Measurements from ENCODE around the gene SORCS1. TPM values are rescaled to one million over a fixed set of nuclear protein-coding genes. Genes with fewer than 3 reads are reported as not detected.
"Not testable (repeated sequence)": the region's sequence is repeated elsewhere in the genome, so short reads cannot be mapped to it uniquely, and the experiment has no call there.

SORCS1 gene
- total RNA-seq, 1 donor from 2014 or later, result 1.7 TPM

DNA sequence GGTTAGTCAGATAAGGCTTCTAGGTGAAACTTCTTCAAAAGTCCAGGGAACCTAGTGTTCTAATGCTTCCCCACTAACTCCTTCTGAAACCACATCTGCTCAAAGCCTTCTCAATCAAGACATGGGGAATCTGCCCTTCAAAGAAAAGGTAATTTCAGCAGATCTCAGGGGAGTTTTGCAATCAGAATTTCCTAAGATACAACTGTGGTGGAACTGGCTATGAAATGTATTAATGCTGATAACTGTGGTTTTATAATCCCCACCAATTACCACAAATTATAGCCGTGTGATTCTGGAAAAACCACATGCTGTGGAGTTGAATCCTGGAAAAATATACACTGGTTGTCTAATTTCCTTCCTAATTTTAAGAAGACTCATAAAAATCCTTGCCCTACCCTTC, 233.8 kb downstream of the SORCS1 start:
- ATAC-seq (ENCODE audit: poor library complexity) (no peak), DNase-seq (no peak)
- intact Hi-C loops (cut with DNase I), result no loop called here

DNA sequence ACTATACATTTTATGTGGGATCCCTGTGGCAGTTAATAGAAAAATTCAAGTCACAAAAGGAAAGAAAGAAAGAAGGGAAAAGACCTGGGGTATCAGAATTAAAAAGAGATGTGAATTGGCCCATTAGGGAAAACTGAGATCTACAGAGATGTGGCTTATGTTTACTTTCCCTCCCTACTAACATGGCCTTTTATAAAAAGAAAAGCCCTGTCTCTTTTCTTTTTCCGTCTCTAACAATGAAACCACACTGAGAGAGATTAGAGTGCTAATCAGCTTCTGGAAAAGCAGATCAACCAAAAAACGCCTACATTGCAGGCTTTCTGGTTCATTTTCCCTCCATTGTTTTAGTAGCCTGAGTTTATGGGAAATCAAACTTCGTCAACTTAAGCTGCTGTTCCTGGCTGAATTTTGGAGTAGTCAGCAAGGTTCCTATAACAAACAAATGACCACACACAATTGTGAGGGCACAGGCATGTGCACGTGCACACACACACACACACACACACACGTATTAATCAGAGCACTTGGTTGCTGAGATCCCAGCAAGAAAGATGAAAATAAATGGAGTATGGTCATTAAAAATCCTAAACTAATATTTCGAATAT, 235.1 kb downstream of the SORCS1 start:
- intact Hi-C loops (cut with DNase I), result no loop called here
- DNase-seq (no peak), ATAC-seq (ENCODE audit: poor library complexity) (no peak)

DNA sequence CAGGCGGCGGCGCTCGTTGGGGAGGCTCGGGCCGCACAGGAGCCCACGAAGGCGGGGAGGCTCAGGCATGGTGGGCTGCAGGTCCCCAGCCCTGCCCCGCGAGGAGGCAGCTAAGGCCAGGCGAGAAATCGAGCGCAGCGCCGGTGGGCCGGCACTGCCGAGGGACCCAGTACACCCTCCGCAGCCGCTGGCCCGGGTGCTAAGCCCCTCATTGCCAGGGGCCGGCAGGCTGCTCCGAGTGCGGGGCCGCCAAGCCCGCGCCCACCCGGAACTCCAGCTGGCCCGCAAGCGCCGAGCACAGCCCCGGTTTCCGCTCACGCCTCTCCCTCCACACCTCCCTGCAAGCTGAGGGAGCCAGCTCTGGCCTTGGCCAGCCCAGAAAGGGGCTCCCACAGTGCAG, 236.4 kb downstream of the SORCS1 start:
- intact Hi-C loops (cut with DNase I); DNase-seq; ATAC-seq (ENCODE audit: poor library complexity): not testable (repeated sequence)

DNA sequence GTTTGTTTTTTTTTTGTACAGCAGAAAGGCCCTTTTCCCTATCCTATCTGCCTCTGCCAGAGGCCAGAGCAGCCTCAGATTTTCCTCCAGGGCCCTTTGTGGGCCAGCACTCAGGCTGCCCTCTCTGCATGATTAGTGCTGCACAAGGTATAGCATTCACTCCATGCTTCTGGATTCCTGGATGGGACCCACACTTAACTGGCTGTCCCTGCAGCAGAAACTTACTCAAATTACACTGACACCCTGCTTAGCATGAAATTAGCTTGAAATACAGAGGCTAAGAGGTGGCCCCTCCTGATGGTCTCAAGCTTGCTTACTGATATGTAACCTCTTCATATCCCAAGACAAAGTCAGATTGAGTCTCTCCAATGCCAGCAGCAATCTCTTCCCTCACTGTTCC, 239.3 kb downstream of the SORCS1 start:
- intact Hi-C loops (cut with DNase I), result no loop called here
- DNase-seq, result no peak
- no peak for ATAC-seq (ENCODE audit: poor library complexity)

DNA sequence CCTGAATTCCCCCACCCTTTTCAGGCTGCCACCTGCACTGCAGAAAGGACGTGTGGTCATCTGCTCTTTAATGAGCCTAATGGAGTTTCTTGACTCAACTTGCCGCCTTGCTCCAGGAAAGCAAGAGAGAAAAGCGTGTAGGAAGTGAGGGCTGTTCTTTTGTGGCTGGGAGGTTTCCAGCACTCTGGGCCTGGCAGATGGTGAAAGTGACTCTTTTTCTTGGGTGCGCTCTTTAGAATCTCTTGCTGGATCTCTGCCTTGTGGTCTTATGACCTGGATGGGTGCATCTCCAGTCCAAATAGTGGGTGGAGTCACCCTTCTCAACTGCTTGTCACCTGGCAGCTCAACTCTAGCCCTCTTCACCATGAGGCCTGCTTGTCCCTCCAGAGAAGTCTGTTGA, 244.0 kb downstream of the SORCS1 start:
- intact Hi-C loops (cut with DNase I), result no loop called here
- ATAC-seq (ENCODE audit: poor library complexity) (no peak), DNase-seq (no peak)

DNA sequence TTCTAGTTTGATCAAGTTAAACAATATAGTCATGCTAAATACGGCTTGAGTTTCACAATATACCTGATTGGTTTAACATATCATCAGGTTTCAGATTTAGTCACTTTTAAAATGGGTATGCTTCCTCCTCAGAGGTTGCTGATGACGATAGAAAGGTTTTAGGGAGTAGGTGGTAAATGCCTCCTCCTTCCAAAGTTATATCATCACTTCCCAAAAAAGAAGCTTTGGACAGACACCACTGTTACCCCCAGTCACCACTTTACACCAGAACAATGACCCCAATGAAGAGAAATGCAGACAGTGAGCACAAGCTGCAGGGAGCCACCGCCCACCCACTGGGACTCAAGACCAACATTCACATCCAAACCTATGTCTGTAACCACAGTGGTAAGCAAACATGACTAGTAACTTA, 244.6 kb downstream of the SORCS1 start:
- no peak for ATAC-seq (ENCODE audit: poor library complexity)
- no peak for DNase-seq
- intact Hi-C loops (cut with DNase I), result no loop called here

DNA sequence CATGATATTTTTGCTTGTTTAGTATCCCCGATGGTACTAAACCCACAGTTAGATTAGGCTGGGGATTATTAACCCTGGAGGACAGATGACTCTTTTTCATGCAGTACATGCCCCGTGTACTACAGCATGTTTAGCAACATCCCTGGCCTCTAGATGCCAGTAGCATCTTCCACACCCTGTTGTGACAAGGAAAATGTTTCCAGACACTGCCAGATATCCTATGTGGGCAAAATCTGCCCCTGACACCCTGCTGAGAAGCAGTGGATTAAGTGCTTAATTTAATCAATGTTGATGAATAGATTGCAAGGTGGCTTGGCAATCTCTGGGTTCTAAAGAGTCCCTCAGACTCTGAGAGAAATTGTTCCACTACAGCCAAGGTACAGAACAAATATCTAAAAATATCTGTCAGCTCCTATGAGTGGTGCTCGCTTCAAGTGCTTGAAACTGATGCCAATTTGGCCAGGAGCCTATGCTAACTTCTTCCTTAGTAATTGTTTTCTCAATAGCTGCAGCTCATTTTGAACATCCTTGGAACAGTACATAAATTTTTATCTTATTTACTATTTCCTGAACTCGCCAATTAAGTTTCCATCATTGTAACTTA, 247.0 kb downstream of the SORCS1 start:
- peak; percentile 96 for ATAC-seq (ENCODE audit: poor library complexity)
- intact Hi-C loops (cut with DNase I), result no loop called here
- DNase-seq, result no peak

DNA sequence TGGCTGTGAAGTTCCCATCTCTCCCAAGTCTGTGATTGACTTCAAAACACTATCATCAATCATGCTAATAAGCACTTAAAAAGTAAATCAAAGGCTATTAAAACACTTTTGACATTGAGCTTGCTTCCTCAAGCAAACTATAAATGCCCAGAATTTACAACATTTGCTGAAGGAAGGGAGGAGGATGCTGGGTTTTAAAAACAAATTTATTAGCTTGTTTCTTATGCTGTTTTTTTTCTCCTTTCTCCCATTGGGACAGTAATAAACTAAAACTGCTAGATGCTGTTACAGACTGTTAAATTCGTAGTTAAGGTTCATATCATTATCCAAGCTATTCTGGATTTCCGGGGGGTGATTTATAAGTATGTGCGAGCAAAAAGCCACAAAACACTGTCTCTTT, 250.5 kb downstream of the SORCS1 start:
- ATAC-seq (ENCODE audit: poor library complexity), result no peak
- no peak for DNase-seq
- intact Hi-C loops (cut with DNase I), result no loop called here

DNA sequence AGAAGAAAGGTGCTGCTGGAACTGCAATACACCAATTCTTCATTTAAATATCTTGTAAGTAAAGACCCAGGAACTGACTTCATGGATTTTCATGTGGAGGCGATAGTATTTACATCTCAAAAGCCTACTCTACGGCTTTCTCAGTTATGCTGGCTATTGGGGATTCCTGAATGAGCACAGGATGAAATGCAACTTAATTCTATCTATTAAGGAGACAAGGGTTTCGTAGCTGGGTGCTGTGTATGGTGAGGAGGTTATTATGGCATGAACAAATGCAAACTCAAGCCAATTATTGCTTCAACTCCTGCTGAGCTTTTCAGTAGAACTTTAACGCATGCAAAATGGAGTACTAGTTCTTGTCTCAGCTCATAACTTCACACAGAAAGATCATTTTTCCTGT, 251.2 kb downstream of the SORCS1 start:
- intact Hi-C loops (cut with DNase I), result no loop called here
- ATAC-seq (ENCODE audit: poor library complexity), result no peak
- DNase-seq, result no peak

DNA sequence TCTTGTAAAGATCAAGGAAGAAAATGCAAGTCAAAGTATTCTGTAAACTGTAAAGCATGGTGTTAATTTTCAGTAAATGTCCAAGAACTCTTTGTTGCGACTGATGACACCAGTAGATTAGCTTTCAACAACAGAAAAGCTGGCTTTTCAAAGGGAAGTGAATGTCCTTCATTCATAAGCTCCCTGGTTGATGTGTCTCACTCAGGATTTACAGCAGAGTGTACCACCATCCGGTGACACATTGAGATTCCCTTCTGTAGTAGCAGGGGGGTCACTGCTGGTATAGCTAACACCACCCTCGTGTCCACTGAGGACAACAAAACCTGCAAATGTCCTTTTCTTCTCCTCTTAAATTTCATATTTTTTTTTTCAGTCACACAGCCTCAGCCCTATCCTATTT, 253.4 kb downstream of the SORCS1 start:
- intact Hi-C loops (cut with DNase I), result no loop called here
- DNase-seq (no peak), ATAC-seq (ENCODE audit: poor library complexity) (no peak)

DNA sequence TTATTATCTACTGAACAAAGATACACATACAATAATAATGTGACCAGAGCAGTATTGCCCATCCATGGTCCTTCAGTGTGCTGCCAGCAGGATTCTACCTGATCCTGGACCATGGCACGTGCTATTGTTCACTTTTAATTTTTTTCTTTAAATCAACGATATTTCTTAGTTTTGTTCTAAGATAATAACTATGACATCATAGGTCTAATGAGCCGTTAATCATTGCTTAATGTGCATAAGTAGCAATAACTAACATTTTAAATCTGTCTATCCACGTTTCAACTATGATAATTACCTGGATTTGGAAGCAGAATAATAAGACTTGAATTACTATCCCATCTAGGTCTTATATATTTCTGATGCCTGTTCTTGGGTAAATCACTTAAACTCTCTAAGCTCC, 253.8 kb downstream of the SORCS1 start:
- DNase-seq, result no peak
- intact Hi-C loops (cut with DNase I), result no loop called here
- no peak for ATAC-seq (ENCODE audit: poor library complexity)

DNA sequence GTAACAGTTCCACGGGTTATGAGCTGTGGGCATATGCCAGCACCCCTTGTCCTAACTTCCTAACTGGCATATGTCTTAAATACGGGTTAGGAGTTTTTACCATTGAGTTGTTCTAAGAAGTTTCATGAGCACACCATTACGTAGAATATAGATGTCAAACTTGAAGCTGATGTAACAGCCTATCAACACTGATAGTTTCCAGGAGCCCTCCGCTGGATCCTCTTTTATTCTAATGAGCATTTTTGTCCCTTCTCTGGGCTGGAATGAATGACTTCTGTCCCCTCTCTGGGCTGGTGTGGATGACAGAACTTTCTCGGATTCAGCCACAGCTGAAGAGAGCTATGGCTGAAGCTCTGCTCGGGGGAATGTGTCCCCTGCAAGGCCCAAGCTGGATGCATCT, 256.3 kb downstream of the SORCS1 start:
- ATAC-seq (ENCODE audit: poor library complexity), result no peak
- no peak for DNase-seq
- intact Hi-C loops (cut with DNase I), result no loop called here

DNA sequence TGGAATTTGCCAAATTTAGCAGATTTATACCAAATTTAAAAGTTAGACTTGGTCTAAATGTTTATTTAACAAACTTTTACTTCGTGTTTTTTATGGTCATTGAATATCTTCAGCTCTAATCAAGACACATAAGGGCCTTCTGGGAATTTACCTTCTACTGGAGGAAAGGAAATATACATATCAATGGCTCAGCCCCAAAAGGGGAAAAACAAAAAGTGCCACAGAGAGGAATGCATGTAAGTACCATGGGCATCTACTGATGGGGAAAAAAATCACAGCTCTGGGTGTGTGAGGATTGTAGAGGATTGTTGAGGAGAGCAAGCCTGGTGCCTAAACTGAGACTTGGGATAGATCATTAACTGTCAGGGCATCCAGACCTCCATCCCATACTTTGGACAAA, 260.3 kb downstream of the SORCS1 start:
- DNase-seq, result no peak
- ATAC-seq (ENCODE audit: poor library complexity), result no peak
- intact Hi-C loops (cut with DNase I), result no loop called here

DNA sequence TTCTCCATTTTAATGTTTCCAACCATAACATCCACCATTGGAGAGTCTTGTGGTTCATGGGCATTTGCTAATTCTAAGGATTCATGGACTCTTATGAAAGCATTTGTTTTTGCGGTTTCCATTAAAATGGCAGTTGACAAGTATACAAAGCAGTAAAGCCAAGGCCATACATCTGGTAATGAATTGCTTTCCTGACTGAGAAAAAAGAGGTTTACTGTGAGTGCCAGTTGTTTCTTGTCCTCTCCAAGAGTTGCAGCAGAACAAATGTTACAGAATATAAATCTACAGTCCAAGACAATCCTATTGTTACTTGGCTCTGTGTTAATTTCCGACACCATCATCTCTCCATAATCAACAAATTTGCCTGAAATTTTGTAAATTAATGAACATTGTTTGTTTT, 261.3 kb downstream of the SORCS1 start:
- no peak for ATAC-seq (ENCODE audit: poor library complexity)
- no peak for DNase-seq
- intact Hi-C loops (cut with DNase I), result no loop called here

DNA sequence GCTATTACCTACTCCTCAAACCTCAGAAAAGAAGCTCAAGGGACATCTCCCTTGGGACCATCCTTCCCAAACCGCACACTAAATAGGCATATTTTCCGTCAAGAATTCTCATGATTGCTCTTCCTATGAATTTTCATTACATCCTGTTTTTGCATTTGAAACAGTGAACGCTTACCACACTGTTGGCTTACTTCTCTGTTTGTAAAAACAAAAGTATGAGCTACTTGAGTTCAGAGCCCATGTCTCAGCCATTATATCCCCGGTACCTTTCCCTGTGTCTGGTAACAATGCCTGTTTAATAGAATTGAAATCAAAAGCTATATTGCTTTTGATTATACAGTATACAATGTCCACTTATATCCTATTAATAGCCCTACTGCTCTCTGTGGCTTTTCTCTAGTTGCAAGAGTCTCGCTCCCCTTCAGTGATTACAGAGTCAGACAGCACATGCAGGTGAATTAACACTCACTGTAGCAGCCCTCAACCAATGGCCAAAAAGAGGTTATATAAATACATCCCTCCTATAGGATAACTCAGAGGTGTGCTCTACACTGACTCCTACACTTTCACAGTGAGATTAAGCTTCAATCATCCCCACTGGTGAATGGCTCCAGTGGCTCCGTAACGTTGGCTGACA, 264.4 kb downstream of the SORCS1 start:
- no peak for ATAC-seq (ENCODE audit: poor library complexity)

DNA sequence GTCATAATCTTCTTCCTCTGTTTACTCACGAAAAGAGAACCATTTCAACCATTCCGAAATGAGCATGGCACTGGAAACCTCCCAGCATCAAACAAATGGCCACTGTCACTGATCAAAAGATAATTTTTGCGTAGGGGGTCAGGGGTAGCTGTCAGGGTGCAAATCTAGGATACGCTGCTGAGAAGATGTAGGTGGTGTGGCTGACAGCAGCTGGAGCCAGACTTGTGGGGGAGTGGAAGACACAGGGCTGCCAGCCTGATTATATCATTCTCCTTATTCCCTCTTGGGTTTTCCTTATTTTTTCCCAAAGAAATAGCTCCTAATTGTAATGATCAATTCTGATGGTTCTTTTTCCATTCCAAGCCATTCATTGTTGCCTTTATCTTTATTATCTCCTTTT, 266.1 kb downstream of the SORCS1 start:
- DNase-seq, result no peak
- intact Hi-C loops (cut with DNase I), result no loop called here
- ATAC-seq (ENCODE audit: poor library complexity), result no peak

More for the DNA sequence above, 264.4 kb downstream of the SORCS1 start:
- intact Hi-C loops (cut with DNase I), result no loop called here
- DNase-seq, result no peak

DNA sequence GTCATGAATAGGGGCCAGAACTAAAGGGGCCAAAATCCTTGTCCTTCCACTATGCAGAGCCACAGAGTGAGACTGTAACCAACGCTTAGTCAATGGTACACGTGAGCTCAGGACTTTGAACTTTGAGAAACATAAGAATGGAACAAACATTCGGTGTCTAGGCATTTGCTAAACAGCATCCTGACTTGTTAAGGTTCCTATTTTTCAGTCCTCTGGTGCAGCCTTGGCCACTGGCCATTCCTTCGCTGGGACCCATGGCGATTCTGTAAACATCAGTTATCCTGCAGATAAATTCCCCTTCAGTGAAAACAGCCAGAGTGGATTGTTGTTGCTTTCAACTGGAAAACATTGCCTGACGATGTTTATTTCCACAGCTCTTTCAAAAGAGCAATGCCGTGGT, 266.8 kb downstream of the SORCS1 start:
- intact Hi-C loops (cut with DNase I), result no loop called here
- ATAC-seq (ENCODE audit: poor library complexity) (peak; percentile 18), DNase-seq (peak; percentile 44)

DNA sequence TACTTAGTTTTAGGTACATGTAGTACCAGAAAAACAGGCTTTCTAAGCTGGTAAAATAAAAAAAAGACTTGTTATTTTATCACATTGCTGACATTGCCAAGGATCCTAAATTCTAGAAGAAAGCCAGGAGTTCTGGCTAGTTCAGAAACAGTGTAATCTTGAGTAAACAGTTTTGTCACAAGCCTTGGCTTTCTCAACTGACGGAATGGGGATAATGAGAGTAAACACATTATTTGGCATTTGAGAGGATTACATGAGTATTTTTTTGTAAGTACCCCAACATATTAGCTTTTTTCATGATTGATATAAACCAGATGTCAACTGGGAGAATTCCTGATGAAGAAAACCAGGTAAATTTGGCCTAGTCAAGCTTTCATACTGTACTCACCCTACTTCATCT, 269.8 kb downstream of the SORCS1 start:
- DNase-seq, result no peak
- intact Hi-C loops (cut with DNase I), result no loop called here
- ATAC-seq (ENCODE audit: poor library complexity), result peak; percentile 64

DNA sequence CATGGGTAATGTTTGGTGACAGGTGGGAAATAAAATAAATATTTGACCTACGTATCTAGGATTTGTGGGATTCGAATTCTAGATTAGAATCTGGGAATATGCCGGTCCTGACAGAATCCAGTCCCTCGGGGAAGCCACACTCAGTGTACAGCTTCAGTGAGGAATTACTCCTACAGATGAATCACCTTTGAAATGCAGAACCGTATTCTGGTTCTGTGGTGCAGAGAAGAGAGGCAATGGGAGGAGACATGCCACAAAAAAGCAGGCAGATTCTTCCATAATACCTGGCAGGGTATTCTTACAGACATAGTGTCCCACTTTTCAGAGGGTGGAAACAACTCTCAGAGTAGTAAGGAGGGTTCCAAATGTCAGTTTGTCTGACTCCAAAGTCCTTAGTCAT, 286.9 kb downstream of the SORCS1 start:
- ATAC-seq (ENCODE audit: poor library complexity) (no peak), DNase-seq (no peak)
- intact Hi-C loops (cut with DNase I), result no loop called here

DNA sequence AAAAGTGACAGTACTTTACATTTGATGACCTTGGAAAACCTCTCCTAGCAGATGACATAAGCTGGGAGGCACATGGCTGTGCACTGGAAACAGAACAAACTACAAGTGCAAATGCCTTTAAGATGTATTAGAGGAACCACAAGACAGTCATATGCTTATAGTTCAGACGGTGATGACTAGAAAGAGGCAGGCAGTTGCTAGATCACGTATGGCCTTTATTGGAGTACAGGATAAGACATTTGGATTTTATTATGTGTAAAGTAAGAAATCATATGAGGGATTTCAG, 290.0 kb downstream of the SORCS1 start:
- DNase-seq, result no peak
- intact Hi-C loops (cut with DNase I), result no loop called here
- no peak for ATAC-seq (ENCODE audit: poor library complexity)

Data from Right ventricle myocardium superior (tissue), 1 donor.